H1 (cell line): ENCODE data around the gene SH3GL1.

Experiments used
- CHD2 ChIP-seq: IDR thresholded peaks from 2 replicates; pipeline ENCODE4 v1.6.1; 2012; ENCODE audit warnings: low read length, improper control_type of control experiment
- EGR1 ChIP-seq: IDR thresholded peaks from 2 replicates; pipeline ENCODE4 v1.6.1; 2011; ENCODE audit warnings: low read depth, low read length, borderline replicate concordance
- TF ChIP-seq, protein P1 (sequence below), 3 experiments: IDR thresholded peaks; 1 replicate in 2 of 3; 2 replicates in 1 of 3; pipeline versions ENCODE4 v1.5.1 to v1.6.1; 2011; ENCODE audit warnings: low read length in 3 of 3, mild to moderate bottlenecking in 3 of 3, inconsistent platforms in 2 of 3, low read depth in 1 of 3, moderate library complexity in 1 of 3; ENCODE audit not compliant: insufficient read depth in 1 of 3; ENCODE audit errors: control extremely low read depth in 1 of 3

DNA sequence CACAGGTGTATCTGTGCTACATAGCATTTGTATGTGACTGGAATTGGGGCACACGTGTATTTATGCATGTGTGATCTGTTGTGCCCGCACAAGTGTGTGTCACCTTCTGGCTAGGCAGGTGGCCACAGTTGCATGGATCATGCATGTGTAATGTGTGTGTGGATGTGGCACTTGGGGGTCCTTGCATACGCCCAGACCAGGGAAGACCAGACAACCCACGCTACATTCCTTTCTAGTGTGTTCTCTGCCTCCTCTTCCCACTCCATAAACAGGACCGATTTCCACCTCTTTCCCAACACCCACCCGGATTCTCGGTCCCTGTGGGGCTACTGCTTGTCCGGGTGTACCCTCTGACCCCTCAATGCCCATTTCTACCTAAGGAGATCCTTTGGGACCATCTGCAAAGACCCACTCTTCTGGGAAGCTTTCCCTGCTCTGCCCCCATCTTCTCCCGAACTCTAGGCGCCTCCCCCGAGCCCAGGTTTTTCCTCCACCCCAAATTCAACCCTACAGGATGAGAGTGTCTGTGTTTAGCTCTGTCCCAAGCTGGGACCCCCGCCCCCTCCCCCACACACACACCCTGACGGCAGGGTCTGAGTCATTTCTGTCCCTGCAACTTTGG lies 74.0 kb downstream of the SH3GL1 start:
- TF ChIP-seq CHD2, result no peak
- TF ChIP-seq, protein P1, sequence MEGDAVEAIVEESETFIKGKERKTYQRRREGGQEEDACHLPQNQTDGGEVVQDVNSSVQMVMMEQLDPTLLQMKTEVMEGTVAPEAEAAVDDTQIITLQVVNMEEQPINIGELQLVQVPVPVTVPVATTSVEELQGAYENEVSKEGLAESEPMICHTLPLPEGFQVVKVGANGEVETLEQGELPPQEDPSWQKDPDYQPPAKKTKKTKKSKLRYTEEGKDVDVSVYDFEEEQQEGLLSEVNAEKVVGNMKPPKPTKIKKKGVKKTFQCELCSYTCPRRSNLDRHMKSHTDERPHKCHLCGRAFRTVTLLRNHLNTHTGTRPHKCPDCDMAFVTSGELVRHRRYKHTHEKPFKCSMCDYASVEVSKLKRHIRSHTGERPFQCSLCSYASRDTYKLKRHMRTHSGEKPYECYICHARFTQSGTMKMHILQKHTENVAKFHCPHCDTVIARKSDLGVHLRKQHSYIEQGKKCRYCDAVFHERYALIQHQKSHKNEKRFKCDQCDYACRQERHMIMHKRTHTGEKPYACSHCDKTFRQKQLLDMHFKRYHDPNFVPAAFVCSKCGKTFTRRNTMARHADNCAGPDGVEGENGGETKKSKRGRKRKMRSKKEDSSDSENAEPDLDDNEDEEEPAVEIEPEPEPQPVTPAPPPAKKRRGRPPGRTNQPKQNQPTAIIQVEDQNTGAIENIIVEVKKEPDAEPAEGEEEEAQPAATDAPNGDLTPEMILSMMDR (IDR thresholded peaks at IDR 0.05; ENCODE audit: control extremely low read depth in 1 of 3, insufficient read depth in 1 of 3, low read depth in 1 of 3, low read length in 3 of 3), result no peak
- no peak for TF ChIP-seq EGR1
